ENCODE results near the gene SLIT3.

SLIT3 gene

GRCh38 chr5:168991311-168991710, 309.6 kb downstream of the SLIT3 start:
- Histone ChIP-seq H3K4me1 (ENCODE audit: control insufficient read depth, insufficient read depth, low read length) (no peaks in the 10 kb centered on the region), H3K27ac (ENCODE audit: extremely low read depth, low read depth, low read length) (no peak overlapping the region), H3K36me3 (ENCODE audit: control insufficient read depth in 2 of 2, insufficient read depth in 1 of 2, low read length in 2 of 2) (no peaks in the 10 kb centered on the region), H3K9me3 (ENCODE audit: control insufficient read depth, insufficient read depth, low read depth, low read length) (no peaks in the 10 kb centered on the region), H3K4me3 (ENCODE audit: low read depth, low read length) (no peak overlapping the region)
- TF ChIP-seq ZNF184 (tag by site-specific recombination; IDR thresholded peaks at IDR 0.05) (no peak), ZFHX2 (tag by site-specific recombination; conservative IDR thresholded peaks at IDR 0.05) (peak; percentile 75), ZNF214 (tag by site-specific recombination; IDR thresholded peaks at IDR 0.05; ENCODE audit: borderline replicate concordance) (no peak), EGR2 (tag by site-specific recombination; IDR thresholded peaks at IDR 0.05; ENCODE audit: low read depth) (peak; percentile 84; the same call in 1 of the 2 replicates)
- ChIA-PET POLR2A (interaction anchor here (0.5 kb wide), 1 partner anchor 9 kb away, joined by 4 read pairs; no protein-coding TSS in a partner anchor), CTCF (interaction anchor here (0.5 to 4.5 kb wide), 12 partner anchors 10 to 1245 kb away, joined by 3 to 22 read pairs (median 3); partner anchors contain the start of gene SLIT3)

- no peaks in the 10 kb centered on the region for H3K4me1 ChIP-seq (ENCODE audit: control insufficient read depth, insufficient read depth, low read length)
- no peak overlapping the region for H3K4me3 ChIP-seq (ENCODE audit: low read depth, low read length)
- TF ChIP-seq SCRT1 (tag by site-specific recombination; IDR thresholded peaks at IDR 0.05; ENCODE audit: borderline replicate concordance) (no peak), REST (tag by site-specific recombination; IDR thresholded peaks at IDR 0.05) (no peak)
- POLR2A ChIA-PET, result interaction anchor here (0.5 kb wide), 1 partner anchor 9 kb away, joined by 4 read pairs; no protein-coding TSS in a partner anchor
- no peaks in the 10 kb centered on the region for H3K9me3 ChIP-seq (ENCODE audit: control insufficient read depth, insufficient read depth, low read depth, low read length)
- CTCF ChIA-PET, result interaction anchor here (0.5 to 4.5 kb wide), 10 partner anchors 10 to 1246 kb away, joined by 3 to 22 read pairs (median 3); partner anchors contain the start of gene SLIT3
- H3K36me3 ChIP-seq (ENCODE audit: control insufficient read depth in 2 of 2, insufficient read depth in 1 of 2, low read length in 2 of 2), result no peaks in the 10 kb centered on the region
- H3K27ac ChIP-seq (ENCODE audit: extremely low read depth, low read depth, low read length), result no peak overlapping the region
Measured at GRCh38 chr5:168990679-168991078, 310.3 kb downstream of the SLIT3 start.

- ChIA-PET CTCF (interaction anchor here (0.5 to 4.5 kb wide), 7 partner anchors 23 to 559 kb away, joined by 3 to 38 read pairs (median 3); partner anchors contain the start of gene SLIT3), POLR2A (no interaction called here)
- no peak overlapping the region for H3K27ac ChIP-seq (ENCODE audit: extremely low read depth, low read depth, low read length)
- no peak overlapping the region for H3K4me3 ChIP-seq (ENCODE audit: low read depth, low read length)
- no peaks in the 10 kb centered on the region for H3K36me3 ChIP-seq (ENCODE audit: control insufficient read depth in 2 of 2, insufficient read depth in 1 of 2, low read length in 2 of 2)
- no peaks in the 10 kb centered on the region; the same call in 1 of the 2 replicates for H3K4me1 ChIP-seq (ENCODE audit: control insufficient read depth, insufficient read depth, low read length)
- H3K9me3 ChIP-seq (ENCODE audit: control insufficient read depth, insufficient read depth, low read depth, low read length), result no peaks in the 10 kb centered on the region
- TF ChIP-seq ZNF837 (tag by site-specific recombination; IDR thresholded peaks at IDR 0.05) (no peak), ZBTB44 (tag by site-specific recombination; IDR thresholded peaks at IDR 0.05) (no peak), ZNF354C (tag by site-specific recombination; IDR thresholded peaks at IDR 0.05; ENCODE audit: borderline replicate concordance, low read depth) (no peak), ZNF133 (tag by site-specific recombination; IDR thresholded peaks at IDR 0.05) (no peak), ZNF623 (tag by site-specific recombination; IDR thresholded peaks at IDR 0.05) (no peak), ZNF639 (tag by site-specific recombination; IDR thresholded peaks at IDR 0.05) (no peak), RBAK (tag by site-specific recombination; IDR thresholded peaks at IDR 0.05) (no peak), KLF7 (tag by site-specific recombination; IDR thresholded peaks at IDR 0.05; ENCODE audit: borderline replicate concordance) (no peak), ZNF16 (tag by site-specific recombination; IDR thresholded peaks at IDR 0.05; ENCODE audit: low read depth) (no peak), PRDM4 (tag by site-specific recombination; IDR thresholded peaks at IDR 0.05) (no peak), GLI2 (tag by site-specific recombination; IDR thresholded peaks at IDR 0.05; ENCODE audit: borderline replicate concordance, low read depth) (no peak), ZNF549 (tag by site-specific recombination; IDR thresholded peaks at IDR 0.05) (no peak), TRIM28 (IDR thresholded peaks at IDR 0.05; ENCODE audit: borderline replicate concordance, low read length) (no peak), ZNF777 (tag by site-specific recombination; IDR thresholded peaks at IDR 0.05; ENCODE audit: borderline replicate concordance) (no peak)
Measured at GRCh38 chr5:168989731-168990505, 311.0 kb downstream of the SLIT3 start.
